Dendritic cell treated with granulocyte-macrophage colony-stimulating factor and Interleukin-4, amounts not matched to agents 40 ng/mL and 50 ng/mL, for 4 days (primary cell): ENCODE data around the gene CBFA2T3.
A peak's percentile ranks its signal among the peaks of the same experiment; 100 is the strongest.

ENCODE experiments used
- H3K27ac Mint-ChIP-seq: one replicate; pipeline ENCODE4 v1.8.0; 2022; ENCODE audit warnings: mild to moderate bottlenecking, mixed read lengths
- H3K27me3 Mint-ChIP-seq: one replicate; pipeline ENCODE4 v1.8.0; 2022; ENCODE audit warnings: mild to moderate bottlenecking, mixed read lengths
- H3K36me3 Mint-ChIP-seq: one replicate; pipeline ENCODE4 v1.8.0; 2022; ENCODE audit warnings: low read depth, mixed read lengths
- H3K4me1 Mint-ChIP-seq: one replicate; pipeline ENCODE4 v1.8.0; 2022; ENCODE audit warnings: low read depth, mixed read lengths
- H3K4me3 Mint-ChIP-seq: one replicate; pipeline ENCODE4 v1.8.0; 2022; ENCODE audit warnings: mild to moderate bottlenecking, moderate library complexity, mixed read lengths
- H3K9me3 Mint-ChIP-seq: one replicate; pipeline ENCODE4 v1.8.0; 2022; ENCODE audit warnings: mixed read lengths
- intact Hi-C: fragments of 100-400 bp; cut with micrococcal nuclease; formaldehyde crosslinking; loops from one replicate; pipeline ENCODE4 v1.15.0; 2022

Gene CBFA2T3

DNA sequence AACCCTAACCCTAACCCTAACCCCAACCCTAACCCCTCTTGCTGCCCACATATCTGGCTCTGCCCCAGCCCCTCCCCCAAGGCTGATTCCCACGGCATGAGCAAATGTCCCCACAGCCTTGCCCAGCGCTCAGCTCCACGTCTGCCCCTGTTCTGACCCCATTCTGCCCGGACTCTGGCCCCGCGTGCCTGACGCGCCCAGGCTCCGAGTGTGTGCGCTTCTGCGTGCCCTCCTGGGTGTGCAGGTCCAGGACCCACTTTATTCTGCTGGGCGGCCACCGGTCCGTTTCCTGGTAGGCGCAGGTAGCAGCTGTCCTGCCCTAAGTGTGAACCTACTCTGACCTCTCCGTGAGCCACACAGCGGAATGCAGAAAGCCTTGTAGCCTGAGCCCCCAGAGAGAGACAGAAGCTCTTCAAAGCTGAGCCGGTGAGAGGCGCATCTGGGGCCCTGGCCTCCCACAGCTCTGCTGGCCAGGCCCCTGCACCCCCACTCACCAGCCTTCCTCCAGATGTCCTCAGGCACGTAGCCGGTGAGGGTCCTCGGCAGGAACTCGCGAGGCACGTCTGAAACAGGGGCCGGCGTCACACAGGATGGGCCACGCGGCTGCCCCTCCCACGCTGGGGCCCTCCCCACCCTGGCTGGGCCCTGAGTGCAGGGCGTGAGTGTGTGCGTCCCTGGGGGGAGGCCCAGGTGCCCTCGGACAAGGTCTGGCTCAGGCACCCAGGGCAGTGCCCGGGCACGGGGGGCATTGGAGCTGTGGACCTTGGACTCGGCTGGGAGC lies 96.6 kb downstream of the CBFA2T3 start:
- H3K36me3 Mint-ChIP-seq = peaks cover 100% of the 10 kb centered on the region
- intact Hi-C loops = no loop called here
- no peaks in the 10 kb centered on the region for H3K27me3 Mint-ChIP-seq
- H3K4me3 Mint-ChIP-seq = no peak overlapping the region
- H3K9me3 Mint-ChIP-seq = peaks cover 7% of the 10 kb centered on the region
- H3K4me1 Mint-ChIP-seq = peaks cover 16% of the 10 kb centered on the region
- no peak overlapping the region for H3K27ac Mint-ChIP-seq

DNA sequence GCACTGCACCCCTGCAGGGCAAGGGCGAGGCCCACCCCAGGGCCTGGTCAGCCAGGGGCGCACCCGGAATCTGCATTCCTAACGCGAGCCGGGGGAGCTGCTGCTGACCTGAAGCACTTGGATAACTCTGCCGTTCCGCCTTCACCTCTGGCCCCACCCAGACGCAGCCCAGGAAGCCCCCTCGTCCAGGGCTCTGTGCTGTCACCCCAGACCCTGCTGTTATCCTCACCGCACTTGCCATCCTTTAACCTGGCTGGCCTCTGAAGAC lies 97.3 kb downstream of the CBFA2T3 start:
- intact Hi-C loops = no loop called here
- Mint-ChIP-seq H3K36me3 (peaks cover 100% of the 10 kb centered on the region), H3K4me3 (no peak overlapping the region), H3K9me3 (peaks cover 7% of the 10 kb centered on the region), H3K4me1 (peaks cover 16% of the 10 kb centered on the region), H3K27me3 (no peaks in the 10 kb centered on the region), H3K27ac (no peak overlapping the region)

DNA sequence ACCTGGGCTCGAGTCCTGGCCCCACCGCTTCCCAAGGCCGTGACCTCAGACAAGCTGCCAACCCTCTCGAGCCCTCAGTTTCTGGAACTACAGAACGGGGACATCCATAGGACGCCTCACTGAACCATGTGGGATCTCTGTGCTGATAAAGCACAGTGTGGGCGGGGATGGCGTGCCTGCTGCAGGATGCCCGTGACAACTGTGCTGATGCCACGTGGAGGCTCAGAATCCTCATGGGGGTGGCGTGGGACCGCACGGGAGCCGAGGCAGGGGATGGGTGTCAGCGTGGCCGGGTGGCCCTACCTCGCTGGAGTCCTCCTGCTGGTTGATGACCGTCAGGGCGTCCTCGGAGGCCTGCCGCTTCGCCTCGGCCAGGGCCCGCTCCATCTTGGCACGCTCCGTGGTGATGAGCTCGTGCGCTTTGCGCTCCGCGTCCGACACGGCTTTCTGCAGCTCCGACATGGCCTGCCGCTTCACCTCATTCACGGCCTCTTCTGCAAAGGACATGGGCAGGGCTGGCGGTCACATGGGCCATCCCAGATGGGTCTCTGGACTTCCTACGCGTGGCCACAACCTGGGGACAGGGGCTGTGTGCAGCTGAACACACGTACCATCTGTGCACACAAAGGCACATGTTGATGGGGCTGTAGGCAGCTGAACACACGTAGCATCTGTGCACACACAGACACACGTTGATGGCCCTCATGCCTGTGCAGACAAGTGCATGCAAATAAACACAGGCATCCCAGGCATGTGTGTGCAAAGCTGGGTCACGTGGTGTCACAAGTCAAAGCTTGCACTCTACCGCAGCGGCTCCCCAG lies 97.8 kb downstream of the CBFA2T3 start:
- Mint-ChIP-seq H3K4me3 (no peak overlapping the region), H3K27ac (no peak overlapping the region), H3K27me3 (no peaks in the 10 kb centered on the region), H3K4me1 (peaks cover 16% of the 10 kb centered on the region), H3K36me3 (peaks cover 99% of the 10 kb centered on the region), H3K9me3 (peaks cover 7% of the 10 kb centered on the region)
- intact Hi-C loops = no loop called here

DNA sequence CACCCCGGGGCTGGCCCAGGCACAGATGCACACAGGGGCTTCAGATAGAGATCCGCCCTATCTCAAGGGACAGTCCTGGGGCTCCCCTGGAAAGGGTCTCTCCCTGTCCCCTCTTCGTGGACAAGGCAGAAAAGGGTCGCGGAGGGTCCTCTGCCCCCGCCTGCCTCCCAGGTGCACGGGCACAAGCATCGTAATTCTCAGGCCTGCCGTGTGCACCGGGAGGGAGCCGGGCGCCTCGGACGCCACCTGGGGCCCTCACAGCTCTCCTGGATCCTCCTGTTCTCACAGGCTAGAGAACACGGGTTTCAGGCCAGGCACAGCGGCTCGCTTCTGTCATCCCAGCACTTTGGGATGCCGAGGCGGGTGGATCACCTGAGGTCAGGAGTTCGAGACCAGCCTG lies 98.7 kb downstream of the CBFA2T3 start:
- H3K27ac Mint-ChIP-seq = no peak overlapping the region
- peaks cover 91% of the 10 kb centered on the region for H3K36me3 Mint-ChIP-seq
- intact Hi-C loops = no loop called here
- peaks cover 15% of the 10 kb centered on the region for H3K4me1 Mint-ChIP-seq
- H3K4me3 Mint-ChIP-seq = no peak overlapping the region
- H3K9me3 Mint-ChIP-seq = peaks cover 7% of the 10 kb centered on the region
- peaks cover 4% of the 10 kb centered on the region for H3K27me3 Mint-ChIP-seq

DNA sequence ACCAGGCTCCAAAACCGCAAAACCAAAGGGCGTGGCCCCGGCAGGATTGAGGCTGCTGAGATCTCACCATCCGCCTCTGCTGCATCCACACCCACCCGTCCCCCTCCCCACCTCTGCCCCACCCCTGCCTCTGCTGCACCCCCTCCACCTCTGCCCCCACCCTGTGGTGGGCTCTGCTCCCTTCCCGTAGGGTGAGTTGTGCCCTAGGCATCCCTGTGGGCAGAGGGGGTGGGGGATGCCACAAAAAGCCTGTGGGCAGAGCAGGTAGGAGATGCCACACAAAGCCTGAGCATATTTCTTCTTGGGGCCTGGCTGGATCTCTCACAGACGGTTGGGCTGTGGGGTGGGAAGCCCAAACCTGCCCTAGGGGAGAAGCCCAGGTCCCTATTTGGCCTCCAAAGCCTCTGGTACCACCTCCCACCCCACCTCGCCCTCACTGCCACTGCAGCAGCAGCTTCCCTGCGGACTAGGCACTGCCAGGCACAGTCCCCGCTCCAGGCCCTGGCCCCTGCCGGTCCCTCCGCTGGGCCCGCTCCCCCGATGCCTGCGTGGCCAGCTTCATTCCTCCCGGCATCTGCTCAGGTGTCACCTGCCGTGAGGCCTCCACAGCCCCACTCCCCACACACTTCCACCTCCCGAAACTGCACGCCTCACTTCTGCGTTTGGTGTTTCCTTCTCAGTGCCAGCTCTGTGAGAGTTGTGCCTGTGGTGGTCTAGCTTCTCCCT lies 99.3 kb downstream of the CBFA2T3 start:
- no peak overlapping the region for H3K27ac Mint-ChIP-seq

DNA sequence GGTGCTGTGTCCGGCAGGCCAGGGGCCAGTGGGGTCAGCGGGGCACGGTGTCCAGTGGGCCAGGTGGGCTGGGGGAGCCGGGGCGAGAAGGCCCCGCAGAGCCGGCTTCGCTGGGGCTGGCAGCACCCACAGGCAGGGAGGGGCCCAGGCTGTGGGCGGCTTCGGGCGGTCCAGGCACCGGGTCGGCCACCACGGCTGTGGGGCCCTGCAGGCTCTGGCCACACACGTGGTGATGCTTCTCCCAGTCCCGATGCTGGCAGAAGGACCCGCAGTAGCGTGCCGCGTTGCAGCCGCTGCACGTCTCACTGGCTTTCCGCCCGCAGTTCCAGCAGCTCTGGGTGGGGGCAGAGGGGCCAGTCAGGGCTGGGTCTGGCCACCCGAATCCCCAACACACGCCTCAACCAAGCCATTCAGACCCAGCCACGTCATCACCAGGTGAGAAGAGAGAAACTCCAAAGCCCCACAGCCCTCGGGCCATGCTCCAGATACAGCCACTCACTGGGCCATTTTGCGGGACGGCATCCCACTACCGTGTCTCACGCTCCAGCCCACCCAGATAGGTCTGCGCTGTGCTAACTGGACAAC lies 100.0 kb downstream of the CBFA2T3 start:
- H3K4me3 Mint-ChIP-seq = no peak overlapping the region
- peaks cover 78% of the 10 kb centered on the region for H3K36me3 Mint-ChIP-seq
- intact Hi-C loops = no loop called here
- H3K9me3 Mint-ChIP-seq = peaks cover under 1% of the 10 kb centered on the region
- no peak overlapping the region for H3K27ac Mint-ChIP-seq
- H3K4me1 Mint-ChIP-seq = peaks cover 1% of the 10 kb centered on the region
- H3K27me3 Mint-ChIP-seq = peaks cover 16% of the 10 kb centered on the region

More for the DNA sequence above, 99.3 kb downstream of the CBFA2T3 start:
- intact Hi-C loops = no loop called here
- Mint-ChIP-seq H3K4me1 (peaks cover 8% of the 10 kb centered on the region), H3K36me3 (peaks cover 85% of the 10 kb centered on the region), H3K27me3 (peaks cover 10% of the 10 kb centered on the region), H3K9me3 (peaks cover 7% of the 10 kb centered on the region), H3K4me3 (no peak overlapping the region)

DNA sequence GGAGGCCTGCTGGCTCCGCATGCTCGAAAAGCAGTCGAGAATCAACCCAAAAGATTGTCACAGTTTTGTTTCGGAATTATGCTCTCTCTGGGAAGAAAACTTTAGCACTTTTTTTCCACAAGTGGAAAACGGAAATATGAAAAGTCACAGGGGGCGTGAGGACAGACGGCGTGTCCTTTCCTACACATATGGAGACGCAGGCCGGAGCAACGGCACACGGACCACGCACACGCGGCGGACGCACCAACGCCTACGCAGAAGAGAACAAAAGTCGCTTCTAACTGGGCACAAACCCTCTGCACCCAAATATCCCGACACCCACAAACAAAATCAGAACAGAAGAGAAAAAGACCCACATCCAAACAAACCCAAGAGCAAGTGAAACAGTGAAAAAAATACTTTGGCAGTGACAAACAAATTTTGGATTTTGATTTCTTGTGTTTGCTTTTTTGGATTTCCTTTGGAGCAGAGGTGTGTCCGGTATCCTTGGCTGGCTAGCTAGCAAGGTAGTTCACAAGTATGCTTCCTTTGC lies 101.2 kb downstream of the CBFA2T3 start:
- Mint-ChIP-seq H3K9me3 (no peaks in the 10 kb centered on the region), H3K27me3 (peaks cover 28% of the 10 kb centered on the region), H3K4me3 (no peak overlapping the region), H3K4me1 (peaks cover 9% of the 10 kb centered on the region), H3K27ac (no peak overlapping the region), H3K36me3 (peaks cover 65% of the 10 kb centered on the region)
- intact Hi-C loops = no loop called here

DNA sequence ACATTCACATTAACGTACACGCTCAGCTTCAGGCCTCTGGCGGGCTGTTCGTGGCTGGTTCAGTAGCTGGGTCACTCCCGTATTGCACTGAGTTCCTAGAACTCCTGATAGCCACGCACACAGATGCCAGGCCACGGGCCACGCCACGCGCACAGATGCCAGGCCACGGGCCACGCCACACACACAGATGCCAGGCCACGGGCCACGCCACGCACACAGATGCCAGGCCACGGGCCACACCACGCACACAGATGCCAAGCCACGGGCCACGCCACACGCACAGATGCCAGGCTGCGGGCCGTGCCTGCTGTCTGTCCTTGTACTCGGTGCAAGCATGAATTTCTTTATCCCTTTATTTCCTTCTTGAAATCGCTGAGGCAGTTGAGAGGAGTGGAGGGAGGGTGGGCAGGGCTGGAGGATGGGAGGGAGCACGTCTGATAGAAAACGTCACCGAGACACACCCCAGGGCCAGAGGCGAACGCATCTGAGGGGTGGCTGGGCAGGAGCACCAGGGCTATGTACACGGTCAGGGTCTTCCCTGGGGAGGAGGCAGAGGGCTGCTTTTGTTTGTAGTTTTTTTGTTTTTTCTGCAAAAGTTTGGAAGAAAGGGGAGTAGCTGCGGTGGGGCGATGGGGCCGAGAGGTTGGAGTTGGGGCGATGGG lies 101.9 kb downstream of the CBFA2T3 start:
- Mint-ChIP-seq H3K4me3 (no peak overlapping the region), H3K36me3 (peaks cover 58% of the 10 kb centered on the region), H3K4me1 (peaks cover 14% of the 10 kb centered on the region), H3K27ac (no peak overlapping the region), H3K9me3 (no peaks in the 10 kb centered on the region), H3K27me3 (peaks cover 35% of the 10 kb centered on the region)
- intact Hi-C loops = no loop called here

DNA sequence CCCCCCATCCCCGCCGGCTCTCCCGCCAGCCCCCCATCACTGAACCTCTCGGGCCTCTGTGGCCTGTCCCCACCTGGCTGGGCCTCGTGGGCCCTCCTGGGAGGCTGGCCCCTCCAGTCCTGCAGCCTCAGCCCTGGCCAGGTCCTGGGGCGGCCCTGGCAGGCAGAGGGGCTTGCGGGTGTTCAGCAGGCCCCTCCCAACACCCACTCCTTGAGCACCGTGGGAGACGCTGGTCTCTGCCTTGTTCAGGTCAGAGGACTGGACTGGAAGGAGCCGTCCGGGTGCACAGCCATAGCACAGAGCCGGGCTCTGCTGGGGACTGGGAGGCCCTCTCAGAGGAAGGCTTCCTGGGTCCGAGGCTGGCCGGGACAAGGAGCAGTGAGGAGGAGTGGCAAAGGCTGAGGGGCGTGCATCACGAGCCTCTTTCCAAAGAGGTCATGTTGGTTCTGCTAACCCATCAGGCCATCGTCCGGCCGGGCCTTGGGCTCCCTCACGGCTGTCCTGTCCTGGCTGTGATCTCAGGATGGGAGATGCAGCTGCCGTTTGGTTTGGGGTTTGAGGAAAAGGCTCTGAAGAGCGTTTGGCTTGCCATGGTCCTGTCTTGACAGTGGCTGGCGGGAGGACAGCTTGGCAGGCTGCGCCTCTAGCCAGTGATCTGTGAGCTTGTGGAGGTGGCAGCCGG lies 104.2 kb downstream of the CBFA2T3 start:
- Mint-ChIP-seq H3K9me3 (no peaks in the 10 kb centered on the region), H3K4me1 (peaks cover 14% of the 10 kb centered on the region), H3K36me3 (peaks cover 35% of the 10 kb centered on the region), H3K27ac (no peak overlapping the region), H3K4me3 (no peak overlapping the region), H3K27me3 (peaks cover 57% of the 10 kb centered on the region)
- intact Hi-C loops = no loop called here

DNA sequence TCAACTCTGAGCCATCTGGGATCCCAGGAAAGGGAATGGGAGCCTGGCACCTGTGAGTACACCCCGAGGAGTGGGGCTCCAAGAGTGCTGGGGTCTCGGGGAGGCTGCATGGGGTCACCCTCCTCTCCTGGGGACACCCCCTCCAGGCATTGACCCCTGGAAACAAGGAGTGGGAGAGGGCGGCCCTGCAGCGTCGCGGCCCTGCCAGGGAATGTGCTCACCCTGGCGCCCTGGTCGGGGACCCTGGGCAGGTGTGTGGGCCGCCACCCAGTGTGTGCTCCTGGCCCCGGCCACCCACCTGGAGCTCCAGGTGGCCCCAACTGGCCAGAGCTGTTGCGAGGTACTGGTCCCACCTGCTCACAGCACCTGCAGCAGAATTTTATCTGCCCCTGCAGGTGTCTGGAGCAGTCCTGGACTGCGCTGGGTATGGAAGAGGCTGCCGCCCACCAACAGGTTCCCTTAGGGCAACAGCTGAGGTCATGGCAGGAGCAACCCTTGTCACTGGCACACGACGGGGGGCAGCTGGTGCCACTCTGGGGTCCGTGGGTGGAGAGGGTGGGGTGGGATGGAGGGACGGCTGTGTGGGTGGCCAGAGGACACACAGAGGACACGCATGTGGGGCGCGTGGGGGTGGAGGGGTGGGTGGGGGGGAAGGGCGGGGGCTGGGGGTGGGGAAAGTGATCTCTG lies 105.1 kb downstream of the CBFA2T3 start:
- H3K4me3 Mint-ChIP-seq = no peak overlapping the region

DNA sequence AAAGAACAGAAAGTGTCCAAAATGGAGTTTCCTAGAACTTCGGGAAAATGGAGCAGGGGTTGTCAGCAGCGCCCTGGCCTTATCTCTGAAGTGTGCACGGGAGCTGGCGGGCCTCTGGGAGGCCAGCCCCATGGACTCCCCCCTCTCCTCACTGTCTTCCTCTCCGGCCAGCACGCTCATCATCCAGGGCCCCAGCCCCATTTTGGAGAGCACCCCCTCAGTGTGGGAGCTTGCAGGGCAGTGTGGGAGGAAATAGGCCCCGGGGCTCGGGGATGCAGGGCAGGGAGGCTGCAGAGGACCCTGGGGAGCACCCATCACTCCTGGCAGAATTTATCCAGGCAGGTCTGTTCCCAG lies 105.7 kb downstream of the CBFA2T3 start:
- Mint-ChIP-seq H3K27ac (peak overlapping the region; percentile 47), H3K36me3 (peaks cover 21% of the 10 kb centered on the region), H3K9me3 (no peaks in the 10 kb centered on the region), H3K27me3 (peaks cover 67% of the 10 kb centered on the region), H3K4me1 (peaks cover 14% of the 10 kb centered on the region), H3K4me3 (peak overlapping the region; percentile 62)
- intact Hi-C loops = no loop called here

More for the DNA sequence above, 105.1 kb downstream of the CBFA2T3 start:
- intact Hi-C loops = no loop called here
- Mint-ChIP-seq H3K36me3 (peaks cover 26% of the 10 kb centered on the region), H3K27ac (peak overlapping the region; percentile 47), H3K9me3 (no peaks in the 10 kb centered on the region), H3K4me1 (peaks cover 14% of the 10 kb centered on the region), H3K27me3 (peaks cover 63% of the 10 kb centered on the region)

DNA sequence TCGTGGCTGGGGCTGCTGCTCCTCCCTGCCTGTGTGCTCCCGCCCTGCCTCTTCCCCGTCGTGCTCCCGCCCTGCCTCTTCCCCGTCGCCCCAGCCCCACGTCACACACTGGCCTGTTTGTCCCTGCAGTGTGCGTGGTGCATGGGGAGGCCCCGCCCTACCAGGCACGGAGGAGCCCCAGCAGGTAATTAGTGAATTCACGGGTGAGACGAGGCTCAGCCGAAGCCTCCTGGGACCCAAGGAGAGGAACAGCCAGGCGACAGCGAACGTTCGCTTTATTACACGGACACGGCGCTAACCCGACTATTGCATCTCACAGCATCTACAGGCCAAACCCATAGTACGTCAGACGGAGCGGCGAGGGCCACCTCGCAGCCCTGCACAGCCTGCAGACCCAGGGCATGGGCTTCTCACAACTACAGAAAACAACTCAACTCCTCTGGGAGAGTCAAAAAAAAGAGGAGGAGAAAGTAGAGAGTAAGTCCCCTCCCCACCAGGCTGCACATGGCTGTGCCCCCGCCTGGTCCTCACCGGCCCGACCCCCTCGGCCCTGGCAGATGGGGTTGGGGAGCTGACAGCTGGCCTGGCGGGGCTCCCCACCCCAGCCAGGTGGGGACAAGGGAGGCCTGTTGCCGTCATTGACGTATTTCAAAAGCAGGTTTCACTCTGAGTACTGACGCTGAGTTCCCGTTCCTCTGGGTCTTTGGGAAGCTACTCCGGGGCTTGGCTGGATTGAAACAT lies 106.2 kb downstream of the CBFA2T3 start:
- H3K27me3 Mint-ChIP-seq = peaks cover 67% of the 10 kb centered on the region
- peaks cover 15% of the 10 kb centered on the region for H3K36me3 Mint-ChIP-seq
- peak overlapping the region; percentile 47 for H3K27ac Mint-ChIP-seq
- H3K9me3 Mint-ChIP-seq = no peaks in the 10 kb centered on the region
- H3K4me3 Mint-ChIP-seq = peak overlapping the region; percentile 62
- peaks cover 14% of the 10 kb centered on the region for H3K4me1 Mint-ChIP-seq
- intact Hi-C loops = no loop called here
